Transverse colon (tissue), 4 donors: ENCODE results near the gene PGRMC2. TPM values are rescaled to one million over a fixed set of nuclear protein-coding genes. Genes with fewer than 3 reads are reported as not detected.
"Not testable (repeated sequence)": the region's sequence is repeated elsewhere in the genome, so short reads cannot be mapped to it uniquely, and the experiment has no call there.

Experiments
- DNase-seq: peaks from one replicate; pipeline ENCODE4 v3.0.0-alpha.2; 2019
- H3K27ac ChIP-seq, 4 donors: fragments of 200-600 bp; sonication (generic); 2 replicates each; pipeline ENCODE4 v1.5.1; 2016 to 2018; ENCODE audit warnings: inconsistent platforms in 4 of 4
- H3K27me3 ChIP-seq: fragments of 200-600 bp; sonication (generic); 2 replicates; pipeline ENCODE4 v1.5.1; 2017; ENCODE audit warnings: inconsistent platforms
- H3K36me3 ChIP-seq, 4 donors: fragments of 200-600 bp; sonication (generic); 2 replicates each; pipeline ENCODE4 v1.5.1; 2017 to 2019; ENCODE audit warnings: inconsistent platforms in 4 of 4
- H3K4me1 ChIP-seq, 4 donors: fragments of 200-600 bp; sonication (generic); 2 replicates each; pipeline ENCODE4 v1.5.1; 2017 to 2020; ENCODE audit warnings: inconsistent platforms in 4 of 4
- H3K4me3 ChIP-seq, 4 donors: fragments of 200-600 bp; sonication (generic); 1 replicate in 1 of 4; 2 replicates in 3 of 4; pipeline versions ENCODE4 v1.5.1 to v1.6.1; 2017 to 2019; ENCODE audit warnings: inconsistent platforms in 4 of 4
- H3K9me3 ChIP-seq, 2 donors: fragments of 200-600 bp; sonication (generic); 2 replicates each; pipeline ENCODE4 v1.5.1; 2017 to 2019; ENCODE audit warnings: inconsistent platforms in 2 of 2
- EP300 ChIP-seq: sonication (generic); formaldehyde crosslinking; IDR thresholded peaks from one replicate; pipeline ENCODE4 v1.6.1; 2017; ENCODE audit warnings: antibody characterized with exemption, low read depth
- POLR2A ChIP-seq: fragments of 450-650 bp; IDR thresholded peaks from one replicate; pipeline ENCODE4 v1.6.1; 2016; ENCODE audit warnings: antibody characterized with exemption, mild to moderate bottlenecking, moderate library complexity
- POLR2AphosphoS5 ChIP-seq, 3 donors: sonication (generic); formaldehyde crosslinking; IDR thresholded peaks; one replicate each; pipeline ENCODE4 v1.6.1; 2016; ENCODE audit warnings: antibody characterized with exemption in 3 of 3
- WGBS, 2 donors: methylation state at CpG; one replicate each; pipeline ENCODE4 v1.1.5; 2018; ENCODE audit warnings: low coverage in 1 of 2; 5-methylcytosine and 5-hydroxymethylcytosine counted together
- in situ Hi-C, 4 donors: fragments of 200-750 bp; cut with MboI; loops; one replicate each; pipeline versions ENCODE4 v1.15.0 to v1.15.1; 2017; ENCODE audit warnings: low sequenced_read_pairs in 3 of 4, low pct_ligation_motif_present in 1 of 4, low pct_unique_long_range_greater_than_20kb in 1 of 4
- intact Hi-C: fragments of 100-400 bp; cut with DNase I; formaldehyde crosslinking; loops from one replicate; pipeline ENCODE4 v1.15.1; 2023; ENCODE audit warnings: low total_unique reads
- total RNA-seq, 4 donors: library from RNA; depleted of rRNA; stranded (reverse); fragments of >200 nt; gene quantifications; one replicate each; pipeline ENCODE4 v1.1.0, GENCODE V29; 2016
- TF ChIP-seq, protein P1 (sequence below), 5 experiments: fragments of 200-600 bp in 3 of 5; fragments of 450-650 bp in 2 of 5; sonication (generic) in 3 of 5; IDR thresholded peaks; 1 replicate in 2 of 5; 2 replicates in 3 of 5; pipeline ENCODE4 v1.5.1; 2016 to 2017; ENCODE audit warnings: antibody characterized with exemption in 5 of 5, inconsistent platforms in 3 of 5, mild to moderate bottlenecking in 2 of 5, moderate library complexity in 1 of 5

PGRMC2 gene
- total RNA-seq, 4 donors from 2014 or later = 19.9 to 49.1 (median 31.4) TPM

GRCh38 chr4:128256539-128256938, 31.1 kb downstream of the PGRMC2 start:
- Histone ChIP-seq H3K27ac (no peak overlapping the region), H3K27me3 (no peaks in the 10 kb centered on the region), H3K4me1 (peaks cover 0 to 6% (median 0%) of the 10 kb centered on the region in 4 donors), H3K4me3 (no peak overlapping the region), H3K9me3 (no peaks in the 10 kb centered on the region), H3K36me3 (no peaks in the 10 kb centered on the region)
- intact Hi-C loops = no loop called here
- in situ Hi-C loops = no loop called here
- WGBS, 2 donors = 26% methylated on average over 1 of the region's 1 CpG; no CpG with 5 or more reads in 1 of the 2 donors
- TF ChIP-seq, protein P1, sequence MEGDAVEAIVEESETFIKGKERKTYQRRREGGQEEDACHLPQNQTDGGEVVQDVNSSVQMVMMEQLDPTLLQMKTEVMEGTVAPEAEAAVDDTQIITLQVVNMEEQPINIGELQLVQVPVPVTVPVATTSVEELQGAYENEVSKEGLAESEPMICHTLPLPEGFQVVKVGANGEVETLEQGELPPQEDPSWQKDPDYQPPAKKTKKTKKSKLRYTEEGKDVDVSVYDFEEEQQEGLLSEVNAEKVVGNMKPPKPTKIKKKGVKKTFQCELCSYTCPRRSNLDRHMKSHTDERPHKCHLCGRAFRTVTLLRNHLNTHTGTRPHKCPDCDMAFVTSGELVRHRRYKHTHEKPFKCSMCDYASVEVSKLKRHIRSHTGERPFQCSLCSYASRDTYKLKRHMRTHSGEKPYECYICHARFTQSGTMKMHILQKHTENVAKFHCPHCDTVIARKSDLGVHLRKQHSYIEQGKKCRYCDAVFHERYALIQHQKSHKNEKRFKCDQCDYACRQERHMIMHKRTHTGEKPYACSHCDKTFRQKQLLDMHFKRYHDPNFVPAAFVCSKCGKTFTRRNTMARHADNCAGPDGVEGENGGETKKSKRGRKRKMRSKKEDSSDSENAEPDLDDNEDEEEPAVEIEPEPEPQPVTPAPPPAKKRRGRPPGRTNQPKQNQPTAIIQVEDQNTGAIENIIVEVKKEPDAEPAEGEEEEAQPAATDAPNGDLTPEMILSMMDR (IDR thresholded peaks at IDR 0.05) = no peak
- TF ChIP-seq POLR2AphosphoS5 (IDR thresholded peaks at IDR 0.05) = no peak
- no peak for TF ChIP-seq EP300
- TF ChIP-seq POLR2A = no peak
- DNase-seq = no peak

DNA sequence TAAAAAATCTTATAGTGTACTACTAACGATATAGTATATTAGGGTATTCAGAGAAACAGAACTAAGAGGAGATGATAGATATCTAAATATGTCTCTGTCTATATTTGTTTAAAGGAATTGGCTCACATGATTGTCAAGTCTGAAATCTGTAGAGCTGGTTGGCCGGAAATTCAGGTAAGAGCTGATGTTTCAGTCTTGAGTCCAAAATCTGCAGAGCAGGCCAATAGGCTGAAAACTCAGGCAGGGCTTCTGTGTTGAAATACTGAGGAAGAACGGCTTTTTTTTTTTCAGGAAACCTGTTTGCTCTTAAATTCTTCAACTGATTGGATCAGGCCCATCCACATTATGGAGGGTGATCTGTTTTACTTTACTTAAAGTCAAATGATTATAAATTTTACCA, 31.7 kb downstream of the PGRMC2 start:
- intact Hi-C loops = no loop called here
- TF ChIP-seq POLR2AphosphoS5 (IDR thresholded peaks at IDR 0.05) (no peak), POLR2A (no peak), EP300 (no peak)
- TF ChIP-seq, protein P1 (IDR thresholded peaks at IDR 0.05) = no peak
- no peak for DNase-seq
- in situ Hi-C loops = no loop called here
- Histone ChIP-seq H3K4me3 (no peak overlapping the region), H3K9me3 (no peaks in the 10 kb centered on the region), H3K36me3 (no peaks in the 10 kb centered on the region), H3K27me3 (no peaks in the 10 kb centered on the region), H3K4me1 (peaks cover 0 to 6% (median 0%) of the 10 kb centered on the region in 4 donors), H3K27ac (no peak overlapping the region)
- WGBS, 2 donors = 73 to 100% methylated on average over 1 to 3 of the region's 3 CpGs

- H3K4me1 ChIP-seq = no peaks in the 10 kb centered on the region
- H3K9me3 ChIP-seq = peaks cover 0 to 16% of the 10 kb centered on the region in 2 donors
- in situ Hi-C loops = no loop called here
- no peak for TF ChIP-seq EP300
- TF ChIP-seq, protein P1 (IDR thresholded peaks at IDR 0.05) = no peak
- no peak for TF ChIP-seq POLR2A
- no peak for TF ChIP-seq POLR2AphosphoS5 (IDR thresholded peaks at IDR 0.05)
- no peaks in the 10 kb centered on the region for H3K36me3 ChIP-seq
- no peaks in the 10 kb centered on the region for H3K27me3 ChIP-seq
- intact Hi-C loops = no loop called here
- WGBS, 2 donors = 73% methylated on average over 4 of the region's 4 CpGs
- H3K27ac ChIP-seq = no peak overlapping the region
- DNase-seq = no peak
- H3K4me3 ChIP-seq = no peak overlapping the region
Measured at GRCh38 chr4:128249787-128250668, 37.6 kb downstream of the PGRMC2 start.

- DNase-seq = no peak
- no peak overlapping the region for H3K27ac ChIP-seq
- no peak overlapping the region for H3K4me3 ChIP-seq
- TF ChIP-seq POLR2AphosphoS5 (IDR thresholded peaks at IDR 0.05) (no peak), EP300 (no peak), POLR2A (no peak)
- TF ChIP-seq, protein P1 (IDR thresholded peaks at IDR 0.05) = no peak
- in situ Hi-C loops = no loop called here
- 91 to 93% methylated on average over 1 of the region's 1 CpG for WGBS, 2 donors
- no peaks in the 10 kb centered on the region for H3K27me3 ChIP-seq
- no peaks in the 10 kb centered on the region for H3K36me3 ChIP-seq
- intact Hi-C loops = no loop called here
- H3K4me1 ChIP-seq = no peaks in the 10 kb centered on the region
- H3K9me3 ChIP-seq = peaks cover 0 to 16% of the 10 kb centered on the region in 2 donors
Measured at GRCh38 chr4:128247906-128248305, 39.7 kb downstream of the PGRMC2 start.

DNA sequence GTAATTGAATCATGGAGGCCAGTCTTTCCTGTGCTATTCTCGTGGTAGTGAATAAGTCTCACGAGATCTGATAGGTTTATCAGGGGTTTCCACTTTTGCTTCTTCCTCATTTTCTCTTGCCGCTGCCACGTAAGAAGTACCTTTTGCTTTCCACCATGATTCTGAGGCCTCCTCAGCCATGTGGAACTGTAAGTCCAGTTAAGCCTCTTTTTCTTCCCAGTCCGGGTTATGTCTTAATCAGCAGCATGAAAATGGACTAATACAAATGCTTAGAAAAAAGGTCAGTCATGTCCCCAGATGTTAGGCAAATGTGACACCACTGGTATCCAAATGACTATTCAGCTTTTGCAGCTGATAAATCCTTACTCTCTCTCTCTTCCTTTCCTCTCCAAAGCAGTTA, 42.2 kb downstream of the PGRMC2 start:
- 76 to 88% methylated on average over 5 of the region's 5 CpGs for WGBS, 2 donors

More for the DNA sequence above, 42.2 kb downstream of the PGRMC2 start:
- H3K27ac ChIP-seq, H3K4me1 ChIP-seq, H3K36me3 ChIP-seq, H3K27me3 ChIP-seq, in situ Hi-C loops, intact Hi-C loops, H3K4me3 ChIP-seq, DNase-seq: not testable (repeated sequence)
- peaks cover 0 to 15% of the 10 kb centered on the region in 2 donors for H3K9me3 ChIP-seq
